Neutrophil (primary cell): ENCODE measurements around the gene SH3D19.

Experiments used
- H3K27ac ChIP-seq: fragments of 200-600 bp; sonication (generic); 2 replicates; pipeline ENCODE4 v1.5.1; 2016; ENCODE audit warnings: mild to moderate bottlenecking, moderate library complexity
- H3K27me3 ChIP-seq: fragments of 200-600 bp; sonication (generic); 2 replicates; pipeline ENCODE4 v1.6.0; 2016; ENCODE audit warnings: mild to moderate bottlenecking
- H3K36me3 ChIP-seq: fragments of 200-600 bp; sonication (generic); 2 replicates; pipeline ENCODE4 v1.5.1; 2017
- H3K4me1 ChIP-seq, 2 experiments: fragments of 200-600 bp in 1 of 2; sonication (generic) in 1 of 2; 1 replicate in 1 of 2; 2 replicates in 1 of 2; pipeline versions ENCODE4 v1.5.1 to v1.6.1; 2013 to 2016; ENCODE audit warnings: low read depth in 1 of 2, low read length in 1 of 2, mild to moderate bottlenecking in 1 of 2, moderate library complexity in 1 of 2; ENCODE audit not compliant: control insufficient read depth in 1 of 2, insufficient read depth in 1 of 2
- H3K4me3 ChIP-seq, 2 experiments: fragments of 200-600 bp in 1 of 2; sonication (generic) in 1 of 2; 1 replicate in 1 of 2; 2 replicates in 1 of 2; pipeline ENCODE4 v1.5.1; 2013 to 2016; ENCODE audit warnings: low read depth in 1 of 2, low read length in 1 of 2, mild to moderate bottlenecking in 1 of 2, moderate library complexity in 1 of 2
- H3K9me3 ChIP-seq: fragments of 200-600 bp; sonication (generic); 2 replicates; pipeline ENCODE4 v1.5.1; 2016
- TF ChIP-seq, protein P1 (sequence below): fragments of 200-600 bp; sonication (generic); IDR thresholded peaks from 2 replicates; pipeline ENCODE4 v1.5.1; 2016; ENCODE audit warnings: antibody characterized with exemption

SH3D19 gene

DNA sequence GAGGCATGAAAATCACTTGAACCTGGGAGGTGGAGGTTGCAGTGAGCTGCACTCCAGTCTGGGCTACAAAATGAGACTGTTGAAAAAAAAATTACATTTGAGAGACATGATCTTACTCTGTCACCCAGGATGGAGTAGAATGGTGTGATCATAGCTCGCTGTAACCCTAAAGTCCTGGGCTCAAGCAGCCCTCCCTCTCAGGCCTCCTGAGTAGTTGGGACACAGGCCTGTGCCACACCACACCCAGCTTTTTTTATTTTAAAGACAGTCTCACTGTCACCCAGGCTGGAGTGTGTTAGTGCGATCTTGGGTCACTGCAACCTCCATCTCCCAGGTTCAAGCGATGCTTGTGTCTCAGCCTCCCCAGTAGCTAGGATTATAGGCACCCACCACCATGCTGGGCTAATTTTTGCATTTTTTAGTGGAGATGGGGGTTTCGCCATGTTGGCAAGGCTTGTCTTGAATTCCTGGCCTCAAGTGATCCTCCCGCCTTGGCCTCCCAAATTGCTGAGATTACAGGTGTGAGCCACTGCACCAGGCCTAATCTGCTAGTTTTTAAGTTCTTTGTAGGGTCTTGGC is 219.9 kb downstream of the SH3D19 start:
- H3K27ac ChIP-seq = no peak overlapping the region

DNA sequence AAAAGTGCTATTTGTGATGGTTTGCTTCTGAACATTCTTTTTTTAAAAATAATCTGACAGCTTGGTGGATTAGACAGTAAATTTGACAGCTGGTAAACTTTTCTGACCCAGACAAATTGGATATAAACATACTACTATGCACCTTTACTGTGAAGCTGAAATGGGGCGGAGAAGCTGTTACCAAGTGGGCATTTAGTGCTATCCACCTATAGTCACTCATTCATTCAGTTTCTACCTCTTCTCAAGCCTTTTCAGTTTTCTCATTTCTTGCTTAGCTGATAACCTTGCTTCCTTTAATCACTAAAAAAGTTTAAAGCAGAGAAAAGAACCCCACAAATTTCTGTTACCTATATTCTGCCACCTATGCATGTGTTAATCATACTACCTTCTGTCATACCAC is 220.8 kb downstream of the SH3D19 start:
- no peak overlapping the region for H3K4me3 ChIP-seq
- no peaks in the 10 kb centered on the region for H3K27me3 ChIP-seq
- H3K9me3 ChIP-seq = no peaks in the 10 kb centered on the region
- H3K27ac ChIP-seq = no peak overlapping the region
- H3K36me3 ChIP-seq = peaks cover 66% of the 10 kb centered on the region
- H3K4me1 ChIP-seq = peaks cover 15% of the 10 kb centered on the region in 2 experiments
- TF ChIP-seq, protein P1, sequence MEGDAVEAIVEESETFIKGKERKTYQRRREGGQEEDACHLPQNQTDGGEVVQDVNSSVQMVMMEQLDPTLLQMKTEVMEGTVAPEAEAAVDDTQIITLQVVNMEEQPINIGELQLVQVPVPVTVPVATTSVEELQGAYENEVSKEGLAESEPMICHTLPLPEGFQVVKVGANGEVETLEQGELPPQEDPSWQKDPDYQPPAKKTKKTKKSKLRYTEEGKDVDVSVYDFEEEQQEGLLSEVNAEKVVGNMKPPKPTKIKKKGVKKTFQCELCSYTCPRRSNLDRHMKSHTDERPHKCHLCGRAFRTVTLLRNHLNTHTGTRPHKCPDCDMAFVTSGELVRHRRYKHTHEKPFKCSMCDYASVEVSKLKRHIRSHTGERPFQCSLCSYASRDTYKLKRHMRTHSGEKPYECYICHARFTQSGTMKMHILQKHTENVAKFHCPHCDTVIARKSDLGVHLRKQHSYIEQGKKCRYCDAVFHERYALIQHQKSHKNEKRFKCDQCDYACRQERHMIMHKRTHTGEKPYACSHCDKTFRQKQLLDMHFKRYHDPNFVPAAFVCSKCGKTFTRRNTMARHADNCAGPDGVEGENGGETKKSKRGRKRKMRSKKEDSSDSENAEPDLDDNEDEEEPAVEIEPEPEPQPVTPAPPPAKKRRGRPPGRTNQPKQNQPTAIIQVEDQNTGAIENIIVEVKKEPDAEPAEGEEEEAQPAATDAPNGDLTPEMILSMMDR = no peak

More for the DNA sequence above, 219.9 kb downstream of the SH3D19 start:
- H3K9me3 ChIP-seq = no peaks in the 10 kb centered on the region
- H3K27me3 ChIP-seq = no peaks in the 10 kb centered on the region
- no peak overlapping the region for H3K4me3 ChIP-seq
- H3K36me3 ChIP-seq = peaks cover 71% of the 10 kb centered on the region
- peaks cover 5 to 7% of the 10 kb centered on the region in 2 experiments for H3K4me1 ChIP-seq
- TF ChIP-seq, protein P1 = no peak

DNA sequence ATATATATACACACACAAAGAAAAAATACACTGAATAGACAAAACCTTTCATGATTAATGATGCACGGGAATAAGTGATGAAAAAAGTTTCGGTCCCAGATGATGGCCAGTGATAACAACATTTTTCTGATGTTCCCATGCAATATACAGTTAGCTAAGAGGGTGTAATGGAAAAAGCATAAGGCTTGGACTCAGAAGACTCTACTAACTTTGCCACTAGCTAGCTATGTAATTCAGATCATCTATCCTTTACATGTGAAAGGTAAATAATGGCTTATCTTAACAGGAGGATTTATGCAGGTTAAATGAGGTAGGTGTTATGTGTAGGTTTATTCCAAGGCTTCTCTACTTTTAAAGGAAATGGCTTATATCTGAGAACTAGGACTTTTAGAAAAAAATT is 221.6 kb downstream of the SH3D19 start:
- Histone ChIP-seq H3K4me3 (no peak overlapping the region), H3K36me3 (peaks cover 66% of the 10 kb centered on the region), H3K27me3 (no peaks in the 10 kb centered on the region), H3K9me3 (no peaks in the 10 kb centered on the region), H3K4me1 (peaks cover 19 to 20% of the 10 kb centered on the region in 2 experiments), H3K27ac (no peak overlapping the region)
- TF ChIP-seq, protein P1 = no peak

DNA sequence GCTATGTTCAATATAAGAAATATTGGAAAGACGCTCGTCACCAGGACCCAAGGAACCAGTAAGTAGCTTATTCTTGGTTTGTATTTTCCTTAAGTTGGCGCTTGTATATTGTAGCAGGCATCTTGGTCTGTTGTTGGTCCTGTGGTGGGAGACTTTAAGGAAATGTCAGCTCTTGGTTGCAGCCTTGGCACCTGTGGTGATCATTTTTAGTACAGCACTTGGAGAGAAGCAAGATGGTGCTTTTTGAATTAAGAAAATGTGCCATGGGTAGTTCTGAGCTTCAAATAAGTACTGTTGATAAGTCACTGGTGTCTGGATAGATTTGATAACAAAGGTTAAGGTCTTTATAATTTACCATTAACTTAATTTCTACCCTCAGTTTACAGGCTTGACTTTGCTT is 224.9 kb downstream of the SH3D19 start:
- Histone ChIP-seq H3K4me3 (peak overlapping the region; percentile 75 to 95), H3K4me1 (peaks cover 21 to 28% of the 10 kb centered on the region in 2 experiments), H3K36me3 (peaks cover 45% of the 10 kb centered on the region), H3K27me3 (peaks cover 12% of the 10 kb centered on the region), H3K9me3 (no peaks in the 10 kb centered on the region), H3K27ac (no peak overlapping the region)
- TF ChIP-seq, protein P1 = no peak

DNA sequence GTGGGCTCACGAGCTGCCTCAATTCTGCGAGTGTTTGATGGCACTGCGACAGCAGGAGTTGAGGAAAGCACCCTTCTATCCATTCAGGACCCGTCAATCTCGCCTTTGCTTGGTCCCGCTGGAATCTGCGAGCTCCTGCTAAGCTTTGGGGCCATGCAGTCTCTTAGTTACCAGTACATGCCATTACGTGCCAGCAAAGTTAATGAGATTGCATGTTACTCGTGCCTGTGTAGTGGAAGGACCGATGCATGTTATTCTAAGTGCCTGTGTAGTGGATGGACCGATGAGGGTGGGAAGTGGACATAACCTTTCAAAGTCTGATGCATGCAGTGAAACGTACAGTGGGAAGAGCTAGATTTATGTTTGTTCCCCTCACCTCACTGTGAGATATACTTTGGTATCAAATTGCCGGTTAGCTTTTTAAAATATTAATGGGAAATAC is 225.4 kb downstream of the SH3D19 start:
- H3K9me3 ChIP-seq = no peaks in the 10 kb centered on the region
- peak overlapping the region; percentile 87 for H3K27ac ChIP-seq
- H3K4me3 ChIP-seq = peak overlapping the region; percentile 75 to 95
- peaks cover 40% of the 10 kb centered on the region for H3K36me3 ChIP-seq
- H3K27me3 ChIP-seq = peaks cover 12% of the 10 kb centered on the region
- TF ChIP-seq, protein P1 = no peak
- peaks cover 21 to 28% of the 10 kb centered on the region in 2 experiments for H3K4me1 ChIP-seq
